Daoy (cell line): ENCODE measurements around the gene UBE2A. TPM values are rescaled to one million over a fixed set of nuclear protein-coding genes. Genes with fewer than 3 reads are reported as not detected.

Experiments
- DNase-seq: peaks from one replicate; pipeline ENCODE4 v3.0.0-alpha.2; 2015; ENCODE audit warnings: low read depth
- total RNA-seq: library from RNA; depleted of rRNA; stranded (reverse); fragments of >200 nt; shearing (Covaris generic); gene quantifications from 2 replicates; pipeline ENCODE4 v1.2.3, GENCODE V29; 2014; rRNA removed

UBE2A gene
- total RNA-seq, 1 experiment from 2014 or later = 17.6 TPM

GRCh38 chrX:119607018-119607389 is 32.6 kb downstream of the UBE2A start:
- no peak for DNase-seq

- no peak for DNase-seq
Measured at GRCh38 chrX:119614776-119615175, 40.4 kb downstream of the UBE2A start.

GRCh38 chrX:119617517-119618164 is 43.3 kb downstream of the UBE2A start:
- no peak for DNase-seq

DNA sequence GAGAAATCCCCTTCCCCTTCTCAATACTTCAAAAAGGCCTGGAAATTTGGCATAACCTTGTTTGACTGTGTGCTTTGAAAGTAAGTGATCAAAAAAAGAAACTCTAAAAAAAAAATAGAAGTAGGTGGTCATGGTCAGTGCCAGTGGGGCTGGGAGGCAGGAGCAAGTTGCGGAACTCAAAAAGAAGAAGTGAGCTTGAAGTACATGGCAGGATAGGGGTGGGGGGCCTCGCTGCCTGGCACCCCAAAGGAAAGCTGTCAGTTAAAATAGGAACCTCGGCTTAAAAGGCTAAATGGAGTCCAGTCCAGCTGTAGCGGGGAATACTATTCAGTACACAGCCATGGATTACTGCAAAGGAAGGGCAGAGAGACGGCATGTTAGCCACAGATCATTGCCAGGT is 44.1 kb downstream of the UBE2A start:
- no peak for DNase-seq

- DNase-seq = peak; percentile 55
Measured at GRCh38 chrX:119622356-119623232, 48.2 kb downstream of the UBE2A start.

- no peak for DNase-seq
Measured at GRCh38 chrX:119624417-119624816, 50.1 kb downstream of the UBE2A start.

- no peak for DNase-seq
Measured at GRCh38 chrX:119624951-119625668, 50.7 kb downstream of the UBE2A start.

DNA sequence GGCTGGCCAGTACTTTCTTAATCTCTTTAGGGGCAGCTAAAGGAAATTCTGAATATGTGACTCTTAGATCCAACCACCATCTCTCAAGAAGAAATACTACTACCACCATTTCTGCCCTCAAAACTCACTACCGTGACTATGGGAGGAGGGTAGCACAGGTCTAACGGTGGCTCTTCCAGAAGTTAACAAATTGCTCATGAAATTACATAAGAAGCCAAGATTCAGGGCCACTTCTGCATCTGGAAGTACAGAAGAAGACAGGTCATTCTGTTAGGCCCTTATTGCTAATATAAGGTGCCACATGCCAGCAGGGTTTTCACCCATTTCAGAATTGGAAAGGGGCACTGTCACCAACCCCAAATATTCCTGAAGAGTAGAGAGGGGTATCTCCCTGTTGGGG is 51.5 kb downstream of the UBE2A start:
- DNase-seq = no peak

Other genes with a start within 250 kb of the UBE2A start
- 5.4 and 6.7 TPM in 2 replicates for gene SLC25A43, start 175.2 kb upstream of the UBE2A start, total RNA-seq
- gene SLC25A5, start 106.1 kb upstream of the UBE2A start, total RNA-seq = 198 and 231 TPM in 2 replicates
- gene STEEP1, start 9.2 kb upstream of the UBE2A start, total RNA-seq = 59.4 and 87.3 TPM in 2 replicates
- gene NKRF, start 31.9 kb downstream of the UBE2A start, total RNA-seq = 4.4 and 4.5 TPM in 2 replicates
- gene SEPTIN6, start 118.6 kb downstream of the UBE2A start, total RNA-seq = 10.2 and 11.1 TPM in 2 replicates
- gene SOWAHD, start 184.0 kb downstream of the UBE2A start, total RNA-seq = 0.17 TPM in 1 of 2 replicates, not detected in the other
- gene RPL39, start 217.1 kb downstream of the UBE2A start, total RNA-seq = 2,217 and 4,418 TPM in 2 replicates